ENCODE results near the gene ACTN1. TPM values are rescaled to one million over a fixed set of nuclear protein-coding genes. Genes with fewer than 3 reads are reported as not detected.

The ACTN1 gene
- total and polyA plus RNA-seq, 2 experiments from 2014 or later, result 121 to 280 TPM

- Histone ChIP-seq H3K4me1 (ENCODE audit: insufficient read depth) (no peaks in the 10 kb centered on the region), H4K20me1 (replicated peaks; ENCODE audit: insufficient read depth) (no peaks in the 10 kb centered on the region), H3K79me2 (replicated peaks; ENCODE audit: insufficient read depth) (no peaks in the 10 kb centered on the region), H3K36me3 (ENCODE audit: insufficient read depth) (no peaks in the 10 kb centered on the region), H3K27me3 (ENCODE audit: insufficient read depth) (no peaks in the 10 kb centered on the region), H3K9me2 (ENCODE audit: insufficient read depth) (no peaks in the 10 kb centered on the region), H3K27ac (ENCODE audit: low read depth) (no peak overlapping the region), H3K4me2 (no peak overlapping the region), H3K4me3 (no peak overlapping the region), H3F3A (replicated peaks; ENCODE audit: low read depth) (no peaks in the 10 kb centered on the region), H2AFZ (no peak overlapping the region)
- DNase-seq (ENCODE audit: low spot score), result no peak
- TF ChIP-seq CTCF (conservative IDR thresholded peaks at IDR 0.05; ENCODE audit: low read depth in 2 of 2) (no peak), REST (IDR thresholded peaks at IDR 0.05; ENCODE audit: unreplicated experiment) (no peak), NANOG (IDR thresholded peaks at IDR 0.05; ENCODE audit: borderline replicate concordance) (no peak), ETS1 (IDR thresholded peaks at IDR 0.05) (no peak), ZNF331 (CRISPR knock-in tag; IDR thresholded peaks at IDR 0.05; ENCODE audit: low read depth) (no peak), POLR2AphosphoS5 (IDR thresholded peaks at IDR 0.05; ENCODE audit: low read depth) (no peak), ZNF114 (CRISPR knock-in tag; IDR thresholded peaks at IDR 0.05) (no peak), ZNF462 (CRISPR knock-in tag; IDR thresholded peaks at IDR 0.05) (no peak), JUNB (IDR thresholded peaks at IDR 0.05; ENCODE audit: unreplicated experiment) (no peak), EZH2phosphoT487 (IDR thresholded peaks at IDR 0.05; ENCODE audit: unreplicated experiment) (no peak), EZH2 (IDR thresholded peaks at IDR 0.05; ENCODE audit: low read depth, unreplicated experiment) (no peak), STAT1 (IDR thresholded peaks at IDR 0.05; ENCODE audit: unreplicated experiment) (no peak), CREB1 (CRISPR knock-in tag; IDR thresholded peaks at IDR 0.05; ENCODE audit: low read depth) (no peak)
- peaks cover 6% of the 10 kb centered on the region; the same call in 2 of the 3 replicates for H3K9me3 Mint-ChIP-seq
- peaks cover 10% of the 10 kb centered on the region for H3K27me3 Mint-ChIP-seq (ENCODE audit: insufficient read depth, low read depth, poor library complexity)
- peaks cover 2% of the 10 kb centered on the region for H3K4me1 Mint-ChIP-seq
- H3K27ac Mint-ChIP-seq, result no peak overlapping the region
- H3K36me3 Mint-ChIP-seq (ENCODE audit: low read depth), result no peaks in the 10 kb centered on the region
- H3K4me3 Mint-ChIP-seq, result no peak overlapping the region
- no peak for ATAC-seq
Measured at GRCh38 chr14:68828698-68829097, 150.4 kb downstream of the ACTN1 start.
